Osteoblast (primary cell): ENCODE data around the gene ATF3. TPM values are rescaled to one million over a fixed set of nuclear protein-coding genes. Genes with fewer than 3 reads are reported as not detected.

Source experiments
- DNase-seq: peaks from one replicate; pipeline ENCODE4 v3.0.0; 2011; ENCODE audit warnings: low spot score, mixed read lengths; ENCODE audit not compliant: insufficient read length; ENCODE audit errors: missing footprints
- H2AFZ ChIP-seq: 2 replicates; pipeline ENCODE4 v1.6.0; 2011; ENCODE audit warnings: mild to moderate bottlenecking, low read length
- H3K27ac ChIP-seq: 2 replicates; pipeline ENCODE4 v1.5.1; 2011; ENCODE audit warnings: mild to moderate bottlenecking, low read depth, low read length, moderate library complexity
- H3K27me3 ChIP-seq: 2 replicates; pipeline ENCODE4 v1.6.0; 2012; ENCODE audit warnings: mild to moderate bottlenecking, control low read depth, inconsistent platforms, low read length, moderate library complexity; ENCODE audit not compliant: insufficient read depth
- H3K36me3 ChIP-seq: 2 replicates; pipeline ENCODE4 v1.5.1; 2011; ENCODE audit warnings: mild to moderate bottlenecking, low read length, control low read depth, moderate library complexity; ENCODE audit not compliant: insufficient read depth
- H3K4me1 ChIP-seq: 2 replicates; pipeline ENCODE4 v1.5.1; 2011; ENCODE audit warnings: mild to moderate bottlenecking, low read length, control low read depth, moderate library complexity; ENCODE audit not compliant: insufficient read depth
- H3K4me2 ChIP-seq: 2 replicates; pipeline ENCODE4 v1.6.0; 2011; ENCODE audit warnings: mild to moderate bottlenecking, low read length; ENCODE audit not compliant: insufficient read depth
- H3K4me3 ChIP-seq: fragments of 200-600 bp; sonication (generic); 3 replicates; pipeline ENCODE4 v1.5.1; 2012; ENCODE audit warnings: mild to moderate bottlenecking, low read length, inconsistent platforms; ENCODE audit not compliant: insufficient read depth
- H3K79me2 ChIP-seq: 2 replicates; pipeline ENCODE4 v1.6.0; 2012; ENCODE audit warnings: mild to moderate bottlenecking, low read length, control low read depth, inconsistent platforms; ENCODE audit not compliant: insufficient read depth
- H3K9me3 ChIP-seq: 2 replicates; pipeline ENCODE4 v1.5.1; 2011; ENCODE audit warnings: low read depth, low read length, control low read depth
- H4K20me1 ChIP-seq: 2 replicates; pipeline ENCODE4 v1.6.0; 2012; ENCODE audit warnings: mild to moderate bottlenecking, low read length, control low read depth; ENCODE audit not compliant: insufficient read depth
- total RNA-seq: library from RNA; depleted of rRNA; stranded (reverse); fragments of >200 nt; gene quantifications from 2 replicates; pipeline ENCODE4 v1.2.3, GENCODE V29; 2012
- TF ChIP-seq, protein P1 (sequence below): IDR thresholded peaks from 2 replicates; pipeline ENCODE4 v1.5.1; 2011; ENCODE audit warnings: mild to moderate bottlenecking, low read depth, low read length, moderate library complexity; ENCODE audit errors: extremely low read depth

ATF3 gene
- total RNA-seq, 1 donor, result 3.6 TPM

DNA sequence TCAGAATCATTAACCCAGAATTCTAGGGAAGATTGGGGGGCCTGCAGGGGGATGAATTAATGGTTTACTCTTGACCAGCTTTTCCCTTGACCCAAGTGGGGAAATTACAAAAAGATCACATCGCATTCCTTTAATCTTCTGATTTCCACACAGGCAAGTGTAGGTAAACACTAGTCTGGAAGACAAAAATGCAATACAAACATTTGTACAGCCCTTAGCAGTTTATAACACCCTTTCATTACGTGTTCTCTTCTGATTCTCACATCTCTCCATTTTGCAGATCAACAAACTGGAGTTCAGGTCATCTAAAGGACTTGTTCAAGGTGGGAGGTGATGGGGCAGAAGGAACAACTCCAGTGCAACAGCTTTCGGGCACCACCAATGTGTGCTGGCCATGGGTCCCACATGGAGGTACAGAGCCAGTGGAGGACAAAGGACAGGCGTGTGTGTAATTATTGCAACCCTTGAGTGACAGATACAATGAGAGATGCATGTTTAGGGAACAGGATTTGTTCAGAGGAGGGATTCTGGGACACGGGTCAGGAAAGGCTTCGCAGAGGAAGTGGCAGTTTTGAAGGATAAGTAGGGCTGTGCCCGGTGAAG, 20.4 kb downstream of the ATF3 start:
- TF ChIP-seq, protein P1, sequence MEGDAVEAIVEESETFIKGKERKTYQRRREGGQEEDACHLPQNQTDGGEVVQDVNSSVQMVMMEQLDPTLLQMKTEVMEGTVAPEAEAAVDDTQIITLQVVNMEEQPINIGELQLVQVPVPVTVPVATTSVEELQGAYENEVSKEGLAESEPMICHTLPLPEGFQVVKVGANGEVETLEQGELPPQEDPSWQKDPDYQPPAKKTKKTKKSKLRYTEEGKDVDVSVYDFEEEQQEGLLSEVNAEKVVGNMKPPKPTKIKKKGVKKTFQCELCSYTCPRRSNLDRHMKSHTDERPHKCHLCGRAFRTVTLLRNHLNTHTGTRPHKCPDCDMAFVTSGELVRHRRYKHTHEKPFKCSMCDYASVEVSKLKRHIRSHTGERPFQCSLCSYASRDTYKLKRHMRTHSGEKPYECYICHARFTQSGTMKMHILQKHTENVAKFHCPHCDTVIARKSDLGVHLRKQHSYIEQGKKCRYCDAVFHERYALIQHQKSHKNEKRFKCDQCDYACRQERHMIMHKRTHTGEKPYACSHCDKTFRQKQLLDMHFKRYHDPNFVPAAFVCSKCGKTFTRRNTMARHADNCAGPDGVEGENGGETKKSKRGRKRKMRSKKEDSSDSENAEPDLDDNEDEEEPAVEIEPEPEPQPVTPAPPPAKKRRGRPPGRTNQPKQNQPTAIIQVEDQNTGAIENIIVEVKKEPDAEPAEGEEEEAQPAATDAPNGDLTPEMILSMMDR, result no peak
- Histone ChIP-seq H3K27me3 (peaks cover 31% of the 10 kb centered on the region), H2AFZ (no peak overlapping the region)

DNA sequence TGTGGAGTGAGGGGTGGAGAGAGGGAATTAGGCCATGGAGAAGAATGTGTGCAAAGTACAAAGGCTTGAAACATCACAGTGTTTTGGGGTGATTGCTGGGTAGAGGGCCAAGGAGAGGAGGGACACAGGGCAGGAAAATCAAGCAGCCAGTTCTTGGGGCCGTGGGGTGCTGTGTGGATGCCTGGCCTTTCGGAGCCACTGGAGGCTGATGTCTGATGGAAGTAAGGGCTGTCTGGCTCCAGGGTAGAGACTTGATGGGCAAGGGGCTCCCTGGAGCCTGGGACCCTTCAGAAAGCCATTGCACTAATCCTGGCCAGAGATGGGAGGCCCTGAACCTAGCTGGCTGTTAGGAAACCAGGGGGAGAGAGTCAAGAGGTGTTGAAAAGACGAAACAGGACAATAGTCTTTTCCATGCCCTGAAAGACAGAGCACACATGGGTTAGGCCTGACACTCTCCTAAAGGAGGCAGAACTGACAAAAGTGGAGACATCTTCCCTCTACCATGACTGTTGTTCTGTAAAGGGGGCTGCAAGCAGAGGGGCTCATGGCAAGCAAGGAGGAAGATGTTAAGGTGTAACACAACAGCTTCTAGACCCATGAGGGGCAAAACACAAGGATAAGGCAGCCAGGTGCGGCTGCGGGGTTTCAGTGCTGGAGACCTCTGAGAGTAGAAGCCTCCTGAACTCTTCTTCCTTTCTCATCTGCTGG, 21.0 kb downstream of the ATF3 start:
- Histone ChIP-seq H4K20me1 (no peaks in the 10 kb centered on the region), H3K79me2 (no peaks in the 10 kb centered on the region), H3K36me3 (no peaks in the 10 kb centered on the region), H3K9me3 (no peaks in the 10 kb centered on the region), H3K4me1 (peaks cover 3% of the 10 kb centered on the region), H3K27me3 (peaks cover 27% of the 10 kb centered on the region), H2AFZ (no peak overlapping the region), H3K27ac (no peak overlapping the region), H3K4me3 (no peak overlapping the region), H3K4me2 (no peak overlapping the region)
- peak; percentile 50 for DNase-seq
- TF ChIP-seq, protein P1, result no peak

More for the DNA sequence above, 20.4 kb downstream of the ATF3 start:
- H4K20me1 ChIP-seq, result no peaks in the 10 kb centered on the region
- no peak overlapping the region for H3K4me3 ChIP-seq
- no peaks in the 10 kb centered on the region for H3K36me3 ChIP-seq
- H3K79me2 ChIP-seq, result no peaks in the 10 kb centered on the region
- peaks cover 3% of the 10 kb centered on the region for H3K4me1 ChIP-seq
- H3K4me2 ChIP-seq, result no peak overlapping the region
- DNase-seq, result no peak
- no peaks in the 10 kb centered on the region for H3K9me3 ChIP-seq
- H3K27ac ChIP-seq, result no peak overlapping the region

DNA sequence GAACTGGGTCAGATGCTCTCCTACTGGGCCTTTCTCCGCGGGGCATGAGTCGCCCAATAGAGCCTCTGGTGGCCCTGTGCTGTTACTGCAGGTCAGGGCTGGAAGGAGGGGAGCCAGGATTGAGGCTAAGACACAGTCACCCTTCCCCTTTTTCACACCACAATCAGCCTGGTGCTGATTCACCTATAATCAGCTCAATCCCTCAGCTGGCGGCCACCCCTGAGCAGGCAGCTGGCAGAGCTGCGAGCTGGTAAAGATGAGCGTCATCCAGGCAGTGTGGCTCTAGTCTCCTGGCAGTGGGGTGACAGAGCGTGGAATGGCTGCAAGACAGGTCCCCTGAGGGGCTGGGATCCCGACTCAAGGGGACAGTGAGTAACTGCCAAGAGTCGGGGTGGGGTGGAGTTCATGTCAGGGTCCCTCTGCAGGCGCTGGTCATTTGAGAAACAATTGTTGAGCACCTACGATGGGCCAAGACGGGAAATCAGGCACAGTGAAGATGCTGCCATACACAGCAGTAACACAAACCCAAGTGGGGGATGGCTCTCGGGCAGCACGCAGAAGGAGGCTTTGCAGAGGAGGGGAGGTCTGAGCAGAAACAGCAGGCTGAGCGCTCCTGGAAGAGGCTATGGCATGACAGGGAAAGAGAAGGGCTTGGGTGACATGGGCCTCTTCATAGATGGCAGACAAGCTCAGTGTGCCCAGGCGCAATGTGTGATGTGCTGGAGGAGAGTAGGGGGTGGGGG, 21.8 kb downstream of the ATF3 start:
- H3K27ac ChIP-seq, result no peak overlapping the region
- no peak overlapping the region for H2AFZ ChIP-seq
- peak; percentile 84 for DNase-seq
- H3K79me2 ChIP-seq, result no peaks in the 10 kb centered on the region
- peaks cover 25% of the 10 kb centered on the region for H3K27me3 ChIP-seq
- no peaks in the 10 kb centered on the region for H4K20me1 ChIP-seq
- H3K4me2 ChIP-seq, result no peak overlapping the region
- no peak overlapping the region for H3K4me3 ChIP-seq
- TF ChIP-seq, protein P1, result peak; percentile 85
- H3K9me3 ChIP-seq, result no peaks in the 10 kb centered on the region
- H3K36me3 ChIP-seq, result no peaks in the 10 kb centered on the region
- peaks cover 7% of the 10 kb centered on the region for H3K4me1 ChIP-seq

DNA sequence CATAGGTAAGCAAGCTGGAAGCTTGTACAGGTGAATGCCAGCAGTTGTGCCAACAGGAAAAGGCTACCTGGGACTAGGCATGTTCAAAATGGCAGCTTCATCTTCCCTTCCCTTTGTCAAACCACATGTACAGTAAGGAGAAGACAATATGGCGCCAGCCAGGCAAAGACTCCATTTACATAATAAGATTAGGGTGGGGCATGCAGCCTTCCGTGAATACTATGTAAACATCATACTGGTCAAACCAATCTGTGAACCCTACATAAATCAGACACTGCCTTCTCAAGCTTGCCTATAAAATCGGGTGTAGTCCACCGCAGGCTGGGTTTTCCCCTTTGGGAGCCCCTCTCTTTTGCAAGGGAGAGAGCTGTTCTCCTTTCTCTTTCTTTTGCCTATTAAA, 24.6 kb downstream of the ATF3 start:
- no peaks in the 10 kb centered on the region for H3K9me3 ChIP-seq
- no peaks in the 10 kb centered on the region for H3K79me2 ChIP-seq
- TF ChIP-seq, protein P1, result no peak
- no peaks in the 10 kb centered on the region for H3K36me3 ChIP-seq
- H3K4me3 ChIP-seq, result no peak overlapping the region
- H4K20me1 ChIP-seq, result no peaks in the 10 kb centered on the region
- no peak for DNase-seq
- no peak overlapping the region for H2AFZ ChIP-seq
- H3K4me1 ChIP-seq, result peaks cover 32% of the 10 kb centered on the region
- no peak overlapping the region for H3K27ac ChIP-seq
- no peak overlapping the region for H3K4me2 ChIP-seq
- peaks cover 5% of the 10 kb centered on the region for H3K27me3 ChIP-seq
